HepG2 (cell line): Measurements from ENCODE around the gene ZBTB2. TPM values are rescaled to one million over a fixed set of nuclear protein-coding genes. Genes with fewer than 3 reads are reported as not detected.
A peak's percentile ranks its signal among the peaks of the same experiment; 100 is the strongest.

Experiments used
- ADNP ChIP-seq: sonication (generic); formaldehyde crosslinking; IDR thresholded peaks from 2 replicates; pipeline ENCODE4 v1.4.0; 2020; ENCODE audit warnings: missing genetic modification reagents
- CCDC6 ChIP-seq: sonication (generic); formaldehyde crosslinking; IDR thresholded peaks from 2 replicates; pipeline ENCODE4 v1.8.1; 2022; ENCODE audit warnings: mild to moderate bottlenecking, missing genetic modification reagents, moderate library complexity
- CEBPG ChIP-seq: IDR thresholded peaks from 2 replicates; pipeline ENCODE4 v1.6.1; 2016
- HNF4G ChIP-seq, 2 experiments: sonication (generic) in 1 of 2; formaldehyde crosslinking in 1 of 2; IDR thresholded peaks; 2 replicates each; pipeline versions ENCODE4 v1.4.0 to v1.6.1; 2011 to 2020; ENCODE audit warnings: borderline replicate concordance in 2 of 2, low read depth in 2 of 2, mild to moderate bottlenecking in 2 of 2, low read length in 1 of 2, missing genetic modification reagents in 1 of 2, moderate library complexity in 1 of 2
- SKIL ChIP-seq: sonication (generic); formaldehyde crosslinking; IDR thresholded peaks from 2 replicates; pipeline ENCODE4 v1.8.0; 2022; ENCODE audit warnings: missing genetic modification reagents, mild to moderate bottlenecking, moderate library complexity, borderline replicate concordance
- SP4 ChIP-seq: sonication (generic); formaldehyde crosslinking; IDR thresholded peaks from 2 replicates; pipeline ENCODE4 v1.8.1; 2023; ENCODE audit warnings: mild to moderate bottlenecking, missing genetic modification reagents
- TCF7 ChIP-seq: sonication (generic); IDR thresholded peaks from 2 replicates; pipeline ENCODE4 v1.6.1; 2016; ENCODE audit warnings: antibody characterized with exemption, low read depth
- USF2 ChIP-seq, 2 experiments: sonication (generic) in 1 of 2; formaldehyde crosslinking in 1 of 2; IDR thresholded peaks; 2 replicates each; pipeline versions ENCODE4 v1.5.1 to v1.6.1; 2011 to 2020; ENCODE audit warnings: borderline replicate concordance in 1 of 2, low read depth in 1 of 2, low read length in 1 of 2, mild to moderate bottlenecking in 1 of 2, missing genetic modification reagents in 1 of 2, moderate library complexity in 1 of 2
- ZBTB25 ChIP-seq: IDR thresholded peaks from 2 replicates; pipeline ENCODE4 v1.6.1; 2018; ENCODE audit warnings: missing genetic modification reagents
- ZBTB3 ChIP-seq: sonication (generic); formaldehyde crosslinking; IDR thresholded peaks from 2 replicates; pipeline ENCODE4 v1.4.0; 2020; ENCODE audit warnings: low read depth, mild to moderate bottlenecking, moderate library complexity, missing genetic modification reagents, borderline replicate concordance
- ZNF282 ChIP-seq: fragments of 450-650 bp; IDR thresholded peaks from 2 replicates; pipeline ENCODE4 v1.6.1; 2018; ENCODE audit not compliant: partially characterized antibody
- ZNF530 ChIP-seq: sonication (generic); formaldehyde crosslinking; IDR thresholded peaks from 2 replicates; pipeline ENCODE4 v1.5.0; 2020; ENCODE audit warnings: low read depth, mild to moderate bottlenecking, missing genetic modification reagents
- ZNF629 ChIP-seq: sonication (generic); formaldehyde crosslinking; conservative IDR thresholded peaks from 2 replicates; pipeline ENCODE4 v1.5.0; 2020; ENCODE audit warnings: missing genetic modification reagents
- polyA plus RNA-seq, 8 experiments: library from polyadenylated mRNA; depleted of rRNA in 3 of 8; stranded (reverse) in 7 of 8; unstranded in 1 of 8; fragments of >200 nt; fragmentation: Illumina TruSeq in 4 of 8; extraction: Trizol in 4 of 8; gene quantifications; 2 replicates each; pipeline versions ENCODE4 v1.2.1 to v1.2.3, GENCODE V29; 2011 to 2016; ENCODE audit warnings: low read depth in 4 of 8, missing spikeins in 1 of 8, mixed read lengths in 1 of 8; ENCODE audit not compliant: insufficient read depth in 1 of 8
- total RNA-seq, 5 experiments: library from RNA; depleted of rRNA; stranded (reverse); fragments of >200 nt; fragmentation: Illumina TruSeq; extraction: Trizol; gene quantifications; 2 replicates each; pipeline ENCODE4 v1.2.3, GENCODE V29; 2016; ENCODE audit warnings: low read depth in 1 of 5
- TF ChIP-seq, protein P1 (sequence below): sonication (generic); formaldehyde crosslinking; IDR thresholded peaks from 2 replicates; pipeline ENCODE4 v1.8.1; 2023; ENCODE audit warnings: mild to moderate bottlenecking, missing genetic modification reagents
- TF ChIP-seq, protein P2 (sequence below): sonication (generic); formaldehyde crosslinking; IDR thresholded peaks from 2 replicates; pipeline ENCODE4 v1.5.0; 2020; ENCODE audit warnings: missing genetic modification reagents, mild to moderate bottlenecking, borderline replicate concordance
- TF ChIP-seq, protein P3 (sequence below): sonication (generic); formaldehyde crosslinking; IDR thresholded peaks from 2 replicates; pipeline ENCODE4 v1.8.1; 2023; ENCODE audit warnings: missing genetic modification reagents, inconsistent platforms, borderline replicate concordance

The ZBTB2 gene
- total and polyA plus RNA-seq, 2 of the 13 experiments (the other 11 are each of a cell fraction or from before 2014, with no cell fraction given) = 15.4 to 22.8 TPM

DNA sequence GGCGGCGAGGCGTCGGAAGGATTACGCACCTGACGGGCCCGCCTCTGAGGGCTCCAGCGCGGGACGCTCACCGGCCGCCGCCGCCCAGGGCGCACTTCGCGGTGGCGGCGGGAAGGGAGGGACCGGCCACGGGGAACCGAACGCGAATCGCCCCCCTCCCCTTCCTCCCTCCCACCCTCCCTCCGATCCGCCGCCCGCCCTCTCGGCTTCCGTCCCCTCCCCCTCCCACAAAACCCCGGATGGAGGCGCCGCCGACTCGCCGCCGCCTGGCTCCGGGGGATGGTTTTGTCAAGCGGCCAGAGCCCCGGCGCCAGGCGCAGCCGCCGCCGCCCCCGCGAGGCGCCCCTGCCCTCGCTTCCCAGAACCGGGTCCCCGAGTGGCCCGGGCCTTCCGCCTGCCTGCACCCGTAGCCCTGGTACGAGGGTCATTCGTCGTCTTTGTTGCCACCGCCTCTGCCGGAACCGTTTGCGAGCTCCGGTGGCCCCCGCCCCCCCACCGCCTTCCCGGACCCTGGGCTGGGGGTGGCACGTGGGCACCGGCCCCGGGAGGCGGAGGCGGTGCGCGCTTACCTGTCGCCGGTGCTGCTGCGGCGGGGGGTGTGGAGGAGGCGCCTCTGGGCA, 398 bp downstream of the ZBTB2 start (continued):
- TF ChIP-seq ZNF530 (CRISPR knock-in tag) (0 out of 2 replicates have a peak, but pooled peaks have one; percentile 69), ADNP (CRISPR knock-in tag) (no peak), SP4 (CRISPR knock-in tag) (no peak), CCDC6 (CRISPR knock-in tag) (peak; percentile 69; the same call in 1 of the 2 replicates), HNF4G (IDR thresholded peaks at IDR 0.05; ENCODE audit: borderline replicate concordance, low read depth, low read length) (no peak), HNF4G (CRISPR knock-in tag; IDR thresholded peaks at IDR 0.05; ENCODE audit: borderline replicate concordance, low read depth) (no peak), TCF7 (no peak), CEBPG (CRISPR knock-in tag) (no peak), ZBTB3 (0 out of 2 replicates have a peak, but pooled peaks have one; percentile 36), USF2 (IDR thresholded peaks at IDR 0.05; ENCODE audit: low read depth, low read length) (no peak), USF2 (CRISPR knock-in tag; IDR thresholded peaks at IDR 0.05; ENCODE audit: borderline replicate concordance) (no peak), SKIL (CRISPR knock-in tag) (no peak), ZNF629 (CRISPR knock-in tag) (no peak), ZNF282 (no peak), ZBTB25 (CRISPR knock-in tag) (0 out of 2 replicates have a peak, but pooled peaks have one; percentile 17)
- TF ChIP-seq, protein P1, sequence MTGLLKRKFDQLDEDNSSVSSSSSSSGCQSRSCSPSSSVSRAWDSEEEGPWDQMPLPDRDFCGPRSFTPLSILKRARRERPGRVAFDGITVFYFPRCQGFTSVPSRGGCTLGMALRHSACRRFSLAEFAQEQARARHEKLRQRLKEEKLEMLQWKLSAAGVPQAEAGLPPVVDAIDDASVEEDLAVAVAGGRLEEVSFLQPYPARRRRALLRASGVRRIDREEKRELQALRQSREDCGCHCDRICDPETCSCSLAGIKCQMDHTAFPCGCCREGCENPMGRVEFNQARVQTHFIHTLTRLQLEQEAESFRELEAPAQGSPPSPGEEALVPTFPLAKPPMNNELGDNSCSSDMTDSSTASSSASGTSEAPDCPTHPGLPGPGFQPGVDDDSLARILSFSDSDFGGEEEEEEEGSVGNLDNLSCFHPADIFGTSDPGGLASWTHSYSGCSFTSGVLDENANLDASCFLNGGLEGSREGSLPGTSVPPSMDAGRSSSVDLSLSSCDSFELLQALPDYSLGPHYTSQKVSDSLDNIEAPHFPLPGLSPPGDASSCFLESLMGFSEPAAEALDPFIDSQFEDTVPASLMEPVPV (CRISPR knock-in tag) = peak; percentile 73; the same call in 1 of the 2 replicates
- TF ChIP-seq, protein P2, sequence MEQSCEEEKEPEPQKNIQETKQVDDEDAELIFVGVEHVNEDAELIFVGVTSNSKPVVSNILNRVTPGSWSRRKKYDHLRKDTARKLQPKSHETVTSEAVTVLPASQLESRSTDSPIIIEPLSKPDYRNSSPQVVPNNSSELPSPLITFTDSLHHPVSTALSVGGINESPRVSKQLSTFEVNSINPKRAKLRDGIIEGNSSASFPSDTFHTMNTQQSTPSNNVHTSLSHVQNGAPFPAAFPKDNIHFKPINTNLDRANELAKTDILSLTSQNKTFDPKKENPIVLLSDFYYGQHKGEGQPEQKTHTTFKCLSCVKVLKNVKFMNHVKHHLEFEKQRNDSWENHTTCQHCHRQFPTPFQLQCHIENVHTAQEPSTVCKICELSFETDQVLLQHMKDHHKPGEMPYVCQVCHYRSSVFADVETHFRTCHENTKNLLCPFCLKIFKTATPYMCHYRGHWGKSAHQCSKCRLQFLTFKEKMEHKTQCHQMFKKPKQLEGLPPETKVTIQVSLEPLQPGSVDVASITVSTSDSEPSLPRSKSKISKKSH (CRISPR knock-in tag) = peak; percentile 51; the same call in 1 of the 2 replicates
- TF ChIP-seq, protein P3, sequence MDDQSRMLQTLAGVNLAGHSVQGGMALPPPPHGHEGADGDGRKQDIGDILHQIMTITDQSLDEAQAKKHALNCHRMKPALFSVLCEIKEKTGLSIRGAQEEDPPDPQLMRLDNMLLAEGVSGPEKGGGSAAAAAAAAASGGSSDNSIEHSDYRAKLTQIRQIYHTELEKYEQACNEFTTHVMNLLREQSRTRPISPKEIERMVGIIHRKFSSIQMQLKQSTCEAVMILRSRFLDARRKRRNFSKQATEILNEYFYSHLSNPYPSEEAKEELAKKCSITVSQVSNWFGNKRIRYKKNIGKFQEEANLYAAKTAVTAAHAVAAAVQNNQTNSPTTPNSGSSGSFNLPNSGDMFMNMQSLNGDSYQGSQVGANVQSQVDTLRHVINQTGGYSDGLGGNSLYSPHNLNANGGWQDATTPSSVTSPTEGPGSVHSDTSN (CRISPR knock-in tag) = no peak
